WI38 (cell line): ENCODE measurements around the gene TRIB2.

ENCODE experiments used
- H3K4me3 ChIP-seq: 2 replicates; pipeline ENCODE4 v1.5.1; 2011; ENCODE audit warnings: low read depth, mild to moderate bottlenecking, control low read depth, low read length
- TF ChIP-seq, protein P1 (sequence below): IDR thresholded peaks from 2 replicates; pipeline ENCODE4 v1.5.1; 2012; ENCODE audit warnings: low read depth, mild to moderate bottlenecking, control low read depth, low read length

Gene TRIB2

DNA sequence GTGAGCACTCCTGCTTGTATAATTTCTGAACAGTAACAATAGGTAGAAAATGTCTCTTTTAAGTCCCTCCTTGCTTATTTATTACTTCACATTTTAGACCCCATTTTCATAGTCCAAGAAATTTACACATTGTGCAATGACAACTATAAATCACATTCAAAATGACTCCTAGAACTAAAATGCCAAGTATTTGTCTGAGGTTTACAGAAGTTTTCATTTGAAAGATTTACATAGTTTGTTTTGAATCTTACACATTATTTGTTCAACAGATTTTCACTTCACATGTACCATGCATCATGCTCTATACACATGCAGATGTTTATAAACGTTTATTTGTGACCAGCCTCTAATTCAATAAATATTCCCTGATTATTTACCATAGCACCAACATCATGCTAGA is 15.7 kb upstream of the TRIB2 start:
- no peak overlapping the region for H3K4me3 ChIP-seq
- TF ChIP-seq, protein P1, sequence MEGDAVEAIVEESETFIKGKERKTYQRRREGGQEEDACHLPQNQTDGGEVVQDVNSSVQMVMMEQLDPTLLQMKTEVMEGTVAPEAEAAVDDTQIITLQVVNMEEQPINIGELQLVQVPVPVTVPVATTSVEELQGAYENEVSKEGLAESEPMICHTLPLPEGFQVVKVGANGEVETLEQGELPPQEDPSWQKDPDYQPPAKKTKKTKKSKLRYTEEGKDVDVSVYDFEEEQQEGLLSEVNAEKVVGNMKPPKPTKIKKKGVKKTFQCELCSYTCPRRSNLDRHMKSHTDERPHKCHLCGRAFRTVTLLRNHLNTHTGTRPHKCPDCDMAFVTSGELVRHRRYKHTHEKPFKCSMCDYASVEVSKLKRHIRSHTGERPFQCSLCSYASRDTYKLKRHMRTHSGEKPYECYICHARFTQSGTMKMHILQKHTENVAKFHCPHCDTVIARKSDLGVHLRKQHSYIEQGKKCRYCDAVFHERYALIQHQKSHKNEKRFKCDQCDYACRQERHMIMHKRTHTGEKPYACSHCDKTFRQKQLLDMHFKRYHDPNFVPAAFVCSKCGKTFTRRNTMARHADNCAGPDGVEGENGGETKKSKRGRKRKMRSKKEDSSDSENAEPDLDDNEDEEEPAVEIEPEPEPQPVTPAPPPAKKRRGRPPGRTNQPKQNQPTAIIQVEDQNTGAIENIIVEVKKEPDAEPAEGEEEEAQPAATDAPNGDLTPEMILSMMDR, result no peak

DNA sequence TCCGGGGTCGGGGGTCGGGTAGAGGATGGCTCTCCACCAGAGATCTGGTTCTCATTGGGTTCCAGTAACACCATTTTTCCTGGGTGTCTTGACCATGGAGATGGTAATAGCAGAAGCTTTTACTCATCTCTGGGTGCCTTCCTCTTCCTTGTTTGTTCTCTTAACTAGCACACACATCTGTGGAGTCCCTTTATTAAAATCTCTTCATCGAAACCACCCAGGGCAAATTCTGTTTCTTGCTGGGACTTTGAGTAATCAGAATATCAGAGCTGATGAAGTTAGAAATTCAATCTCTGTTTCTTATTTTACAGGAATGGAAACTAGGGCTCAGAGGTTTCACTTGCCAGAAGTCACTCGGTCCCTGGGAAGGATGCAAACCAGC is 15.0 kb upstream of the TRIB2 start:
- TF ChIP-seq, protein P1, result no peak
- no peak overlapping the region for H3K4me3 ChIP-seq

DNA sequence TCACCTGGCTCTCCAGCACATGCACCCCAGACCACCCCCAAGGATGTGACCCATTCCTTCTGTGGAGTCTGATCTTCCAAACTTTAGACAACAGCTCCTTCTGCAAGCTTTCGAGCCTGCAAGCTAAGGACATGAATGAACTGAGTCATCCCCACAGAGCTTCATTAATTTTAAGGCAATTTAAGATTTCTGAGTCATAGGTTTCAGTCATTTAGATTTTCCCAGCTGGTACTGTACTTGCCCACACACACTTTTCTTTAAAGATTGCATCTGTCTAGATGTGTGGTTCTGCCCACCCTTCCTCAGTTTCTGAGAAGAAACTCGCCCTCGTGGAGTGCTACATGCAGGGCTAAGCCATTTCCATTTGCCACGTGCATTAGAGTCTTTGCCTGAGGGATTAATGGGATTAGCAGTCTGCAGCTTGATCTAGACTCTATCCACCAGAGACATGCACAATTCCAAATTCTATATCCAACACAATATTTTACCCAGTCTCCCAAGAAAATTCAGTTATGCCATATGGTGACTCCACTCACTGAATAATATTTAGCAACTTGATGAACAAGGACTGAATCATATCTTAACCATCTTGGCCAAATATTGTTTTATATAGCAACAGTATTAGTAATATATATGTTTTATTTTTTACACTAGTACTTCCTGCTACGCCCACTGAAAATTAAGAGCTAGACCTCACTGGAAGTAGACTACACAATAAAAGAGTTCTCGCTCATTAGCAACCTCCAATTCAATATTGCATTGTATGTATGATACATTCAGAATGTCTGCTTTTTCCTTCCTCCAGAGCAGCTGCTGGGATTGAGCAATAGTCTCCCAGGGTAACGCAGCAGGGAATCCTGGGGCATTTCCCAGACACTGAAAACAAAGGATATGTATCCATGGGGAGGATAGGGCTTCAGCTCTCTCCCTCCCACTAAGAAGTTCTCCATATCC is 14.3 kb upstream of the TRIB2 start:
- H3K4me3 ChIP-seq, result no peak overlapping the region

DNA sequence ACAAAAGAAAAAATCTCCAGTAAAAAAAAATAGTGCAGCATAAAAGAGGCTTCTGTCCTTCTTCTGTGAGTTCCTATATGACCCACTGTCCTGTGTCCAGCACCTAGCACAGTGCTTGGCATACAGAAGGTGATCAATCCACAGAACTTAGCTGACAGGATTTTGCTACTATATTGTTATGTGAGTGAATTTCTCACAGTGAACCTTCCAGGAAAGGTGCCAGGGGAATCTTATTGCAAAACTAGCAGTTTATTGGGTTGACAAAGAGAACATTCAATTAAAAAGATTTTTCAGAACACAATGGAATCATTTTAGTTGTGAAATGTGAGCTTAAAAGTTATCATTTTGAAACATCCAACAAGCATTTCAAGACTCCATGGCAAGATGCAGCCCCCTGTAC is 12.4 kb upstream of the TRIB2 start:
- H3K4me3 ChIP-seq, result no peak overlapping the region
- TF ChIP-seq, protein P1, result no peak

More for the DNA sequence above, 14.3 kb upstream of the TRIB2 start:
- TF ChIP-seq, protein P1, result no peak

DNA sequence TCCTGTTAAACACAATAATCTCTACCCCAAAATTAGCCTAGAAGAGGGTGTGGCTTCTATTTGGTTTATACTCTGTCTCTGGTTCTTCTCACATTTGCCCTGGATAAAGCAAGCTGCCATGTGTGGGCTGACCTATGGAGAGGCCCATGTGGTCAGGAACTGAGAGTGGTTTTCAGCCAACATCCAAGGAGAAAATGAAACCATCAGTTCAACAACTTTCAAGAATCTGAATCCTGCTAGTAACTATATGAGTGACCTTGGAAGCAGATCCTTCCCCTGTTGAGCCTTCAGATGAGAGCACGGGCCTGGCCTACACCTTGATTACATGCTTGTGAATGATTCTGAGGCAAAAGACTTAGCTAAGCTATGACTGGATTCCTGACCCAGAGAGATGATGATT is 11.5 kb upstream of the TRIB2 start:
- TF ChIP-seq, protein P1, result no peak
- no peak overlapping the region for H3K4me3 ChIP-seq

DNA sequence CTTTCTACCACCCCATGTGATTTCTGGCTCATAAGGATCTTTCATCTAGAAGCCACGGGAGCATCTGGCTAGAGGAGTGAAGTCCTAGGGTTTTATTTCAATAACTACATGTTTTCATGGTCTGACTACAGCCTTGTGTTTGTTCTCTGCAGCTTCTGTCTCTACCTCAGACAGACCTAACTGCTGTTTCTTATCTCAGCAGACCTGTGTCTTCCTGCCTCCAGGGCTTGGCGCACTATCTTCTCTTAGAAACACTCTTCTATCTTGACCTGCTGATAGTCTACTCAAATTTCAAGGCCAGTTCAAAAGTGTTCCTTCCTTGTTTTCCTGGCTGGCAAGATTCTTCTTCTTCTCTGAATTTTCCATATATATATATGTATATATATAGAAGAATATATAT is 11.0 kb upstream of the TRIB2 start:
- H3K4me3 ChIP-seq, result no peak overlapping the region
- TF ChIP-seq, protein P1, result no peak

DNA sequence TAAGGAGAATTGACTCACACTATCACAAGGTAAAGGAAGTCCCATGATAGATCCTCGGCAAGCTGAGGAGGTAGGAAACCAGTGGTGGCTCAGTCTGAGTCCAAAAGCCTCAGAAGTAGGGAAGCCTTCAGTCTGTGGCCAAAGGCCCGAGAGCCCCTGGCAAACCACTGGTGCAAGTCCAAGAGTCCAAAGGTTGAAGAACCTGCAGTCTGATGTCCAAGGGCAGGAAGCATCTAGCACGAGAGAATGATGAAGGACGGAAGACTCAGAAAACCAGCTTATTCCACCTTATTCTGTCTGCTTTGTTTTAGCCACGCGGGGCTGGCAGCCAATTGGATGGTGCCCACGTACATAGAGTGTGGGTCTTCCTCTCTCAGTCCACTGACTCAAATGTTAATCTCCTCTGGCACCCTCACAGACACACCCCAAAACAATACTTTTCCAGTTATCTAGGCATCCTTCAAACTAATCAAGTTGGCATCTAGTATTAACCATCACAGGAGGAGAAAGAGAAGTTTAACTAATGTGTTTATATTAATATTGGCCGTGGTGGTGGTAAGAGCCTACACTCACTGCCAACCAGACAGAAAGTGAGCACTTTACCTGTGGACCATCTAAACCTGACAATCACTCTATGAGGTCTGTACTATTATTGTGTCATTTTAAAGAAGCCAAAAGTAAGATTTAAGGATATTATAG is 8.1 kb upstream of the TRIB2 start:
- TF ChIP-seq, protein P1, result no peak
- no peak overlapping the region for H3K4me3 ChIP-seq
